Measurements from ENCODE around the gene SETD7.

The SETD7 gene

GRCh38 chr4:139575072-139575471, 19.1 kb upstream of the SETD7 start:
- no peak for DNase-seq

- DNase-seq, result no peak
Observed at GRCh38 chr4:139574641-139575040, 18.6 kb upstream of the SETD7 start.

GRCh38 chr4:139568206-139568955, 12.4 kb upstream of the SETD7 start:
- DNase-seq, result no peak

GRCh38 chr4:139567159-139567870, 11.3 kb upstream of the SETD7 start:
- DNase-seq, result no peak

- no peak for DNase-seq
Observed at GRCh38 chr4:139564502-139564901, 8.5 kb upstream of the SETD7 start.

- no peak for DNase-seq
Observed at GRCh38 chr4:139563515-139563914, 7.5 kb upstream of the SETD7 start.

- no peak for DNase-seq
Observed at GRCh38 chr4:139562839-139563238, 6.8 kb upstream of the SETD7 start.

GRCh38 chr4:139562067-139562684, 6.2 kb upstream of the SETD7 start:
- no peak for DNase-seq

GRCh38 chr4:139560406-139561104, 4.5 kb upstream of the SETD7 start:
- DNase-seq, result no peak

- no peak for DNase-seq
Observed at GRCh38 chr4:139559687-139560086, 3.7 kb upstream of the SETD7 start.

GRCh38 chr4:139559089-139559479, 3.1 kb upstream of the SETD7 start:
- no peak for DNase-seq

GRCh38 chr4:139558235-139559088, 2.4 kb upstream of the SETD7 start:
- DNase-seq, result no peak

- no peak for DNase-seq
Observed at GRCh38 chr4:139557556-139558110, 1.6 kb upstream of the SETD7 start.

GRCh38 chr4:139556724-139557555, 921 bp upstream of the SETD7 start:
- DNase-seq, result peak; percentile 83

- no peak for DNase-seq
Observed at GRCh38 chr4:139555705-139556070, 331 bp downstream of the SETD7 start.

GRCh38 chr4:139554893-139555704, 920 bp downstream of the SETD7 start:
- peak; percentile 88 for DNase-seq

GRCh38 chr4:139554642-139554892, 1.5 kb downstream of the SETD7 start:
- no peak for DNase-seq

GRCh38 chr4:139553751-139554641, 2.0 kb downstream of the SETD7 start:
- DNase-seq, result no peak
